Fibroblast of lung (primary cell): ENCODE data around the gene PDE1A.

ENCODE experiments used
- EZH2 ChIP-seq: IDR thresholded peaks from 2 replicates; pipeline ENCODE4 v1.5.1; 2012; ENCODE audit warnings: low read length, control low read depth, mild to moderate bottlenecking; ENCODE audit errors: missing control alignments
- TF ChIP-seq, protein P1 (sequence below), 2 donors: IDR thresholded peaks in 1 of 2; conservative IDR thresholded peaks in 1 of 2; 1 replicate in 1 of 2; 2 replicates in 1 of 2; pipeline ENCODE4 v1.5.1; 2011 to 2012; ENCODE audit warnings: low read length in 2 of 2, control low read depth in 1 of 2, inconsistent platforms in 1 of 2, low read depth in 1 of 2, mild to moderate bottlenecking in 1 of 2

DNA sequence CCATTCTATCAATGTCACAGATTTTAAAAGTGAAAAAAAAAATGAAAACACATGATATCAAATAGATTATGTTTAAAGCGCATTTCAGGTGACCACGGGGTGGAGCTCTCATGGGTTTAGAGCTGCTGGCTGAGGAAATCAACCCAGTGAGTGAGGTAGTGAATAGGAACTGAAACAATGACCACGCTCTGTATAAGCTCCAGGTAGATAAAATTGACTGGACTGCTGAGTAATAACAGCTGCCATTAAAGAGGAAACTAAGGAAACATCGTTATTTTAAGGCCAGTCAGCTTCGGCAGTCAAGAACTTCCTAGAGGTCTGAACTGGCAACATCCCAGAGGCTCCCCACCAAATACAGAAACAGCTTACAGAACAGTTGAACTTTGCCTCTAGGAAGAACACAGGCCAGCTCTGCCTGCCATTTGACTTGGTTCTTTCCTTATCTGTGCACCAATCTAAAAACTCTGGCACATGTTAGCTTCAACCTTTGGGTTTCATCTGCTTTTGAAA is 185.9 kb downstream of the PDE1A start:
- TF ChIP-seq EZH2: no peak
- TF ChIP-seq, protein P1, sequence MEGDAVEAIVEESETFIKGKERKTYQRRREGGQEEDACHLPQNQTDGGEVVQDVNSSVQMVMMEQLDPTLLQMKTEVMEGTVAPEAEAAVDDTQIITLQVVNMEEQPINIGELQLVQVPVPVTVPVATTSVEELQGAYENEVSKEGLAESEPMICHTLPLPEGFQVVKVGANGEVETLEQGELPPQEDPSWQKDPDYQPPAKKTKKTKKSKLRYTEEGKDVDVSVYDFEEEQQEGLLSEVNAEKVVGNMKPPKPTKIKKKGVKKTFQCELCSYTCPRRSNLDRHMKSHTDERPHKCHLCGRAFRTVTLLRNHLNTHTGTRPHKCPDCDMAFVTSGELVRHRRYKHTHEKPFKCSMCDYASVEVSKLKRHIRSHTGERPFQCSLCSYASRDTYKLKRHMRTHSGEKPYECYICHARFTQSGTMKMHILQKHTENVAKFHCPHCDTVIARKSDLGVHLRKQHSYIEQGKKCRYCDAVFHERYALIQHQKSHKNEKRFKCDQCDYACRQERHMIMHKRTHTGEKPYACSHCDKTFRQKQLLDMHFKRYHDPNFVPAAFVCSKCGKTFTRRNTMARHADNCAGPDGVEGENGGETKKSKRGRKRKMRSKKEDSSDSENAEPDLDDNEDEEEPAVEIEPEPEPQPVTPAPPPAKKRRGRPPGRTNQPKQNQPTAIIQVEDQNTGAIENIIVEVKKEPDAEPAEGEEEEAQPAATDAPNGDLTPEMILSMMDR (conservative IDR thresholded peaks at IDR 0.05 in 1 of 2, IDR thresholded peaks at IDR 0.05 in 1 of 2; ENCODE audit: low read depth in 1 of 2, low read length in 2 of 2): peak; percentile 29 to 54
